Glomerular visceral epithelial cell (primary cell): ENCODE data around the gene SORD.
"Not testable (repeated sequence)": the region's sequence is repeated elsewhere in the genome, so short reads cannot be mapped to it uniquely, and the experiment has no call there.

Source experiments
- DNase-seq: peaks from one replicate; pipeline ENCODE4 v3.0.0-alpha.2; 2016; ENCODE audit errors: extremely low spot score

SORD gene

GRCh38 chr15:45024649-45025048, 1.7 kb downstream of the SORD start:
- not testable (repeated sequence) for DNase-seq

- not testable (repeated sequence) for DNase-seq
Observed at GRCh38 chr15:45025627-45026026, 2.6 kb downstream of the SORD start.

GRCh38 chr15:45026651-45027190, 3.7 kb downstream of the SORD start:
- DNase-seq = peak; percentile 5

- DNase-seq = no peak
Observed at GRCh38 chr15:45027220-45027619, 4.2 kb downstream of the SORD start.

- no peak for DNase-seq
Observed at GRCh38 chr15:45030743-45031142, 7.7 kb downstream of the SORD start.

GRCh38 chr15:45031522-45032028, 8.6 kb downstream of the SORD start:
- DNase-seq = not testable (repeated sequence)

- not testable (repeated sequence) for DNase-seq
Observed at GRCh38 chr15:45032501-45032900, 9.5 kb downstream of the SORD start.

GRCh38 chr15:45034087-45034486, 11.1 kb downstream of the SORD start:
- DNase-seq = not testable (repeated sequence)

- DNase-seq = not testable (repeated sequence)
Observed at GRCh38 chr15:45034600-45035375, 11.8 kb downstream of the SORD start.

GRCh38 chr15:45036812-45037781, 14.1 kb downstream of the SORD start:
- peak; percentile 70 for DNase-seq

GRCh38 chr15:45037936-45038335, 14.9 kb downstream of the SORD start:
- DNase-seq = no peak

- DNase-seq = not testable (repeated sequence)
Observed at GRCh38 chr15:45040396-45040795, 17.4 kb downstream of the SORD start.

GRCh38 chr15:45041538-45041937, 18.5 kb downstream of the SORD start:
- DNase-seq = not testable (repeated sequence)

- DNase-seq = not testable (repeated sequence)
Observed at GRCh38 chr15:45042859-45043258, 19.9 kb downstream of the SORD start.

- not testable (repeated sequence) for DNase-seq
Observed at GRCh38 chr15:45044270-45044669, 21.3 kb downstream of the SORD start.

GRCh38 chr15:45048449-45048793, 25.4 kb downstream of the SORD start:
- DNase-seq = not testable (repeated sequence)

- no peak for DNase-seq
Observed at GRCh38 chr15:45048794-45049631, 26.0 kb downstream of the SORD start.

- no peak for DNase-seq
Observed at GRCh38 chr15:45050587-45050986, 27.6 kb downstream of the SORD start.

GRCh38 chr15:45052676-45053075, 29.7 kb downstream of the SORD start:
- DNase-seq = not testable (repeated sequence)

GRCh38 chr15:45058690-45059675, 36.0 kb downstream of the SORD start:
- DNase-seq = not testable (repeated sequence)
